Heart right ventricle (tissue), 16 donors: Measurements from ENCODE around the gene ATG10. TPM values are rescaled to one million over a fixed set of nuclear protein-coding genes. Genes with fewer than 3 reads are reported as not detected.

Experiments
- ATAC-seq, 8 donors: fragments of 200-7000 bp; cut with Tn5 transposase; one replicate each; pipeline ENCODE4 v1.9.1; 2020; ENCODE audit warnings: mild to moderate bottlenecking in 8 of 8, moderate library complexity in 8 of 8, moderate number of reproducible peaks in 1 of 8
- DNase-seq, 2 donors: peaks; one replicate each; pipeline ENCODE4 v3.0.0-alpha.2; 2020
- H3K27ac ChIP-seq, 10 donors: fragments of 200-600 bp; sonication (generic) in 2 of 10; one replicate each; pipeline versions ENCODE4 v1.5.0 to v1.8.0; 2020 to 2022; ENCODE audit warnings: mild to moderate bottlenecking in 3 of 10
- H3K27me3 ChIP-seq, 7 donors: fragments of 200-600 bp; one replicate each; pipeline ENCODE4 v1.8.0; 2021 to 2022; ENCODE audit warnings: mild to moderate bottlenecking in 2 of 7
- H3K36me3 ChIP-seq, 9 donors: fragments of 200-600 bp; sonication (generic) in 1 of 9; one replicate each; pipeline versions ENCODE4 v1.5.0 to v1.8.0; 2020 to 2022; ENCODE audit warnings: mild to moderate bottlenecking in 2 of 9
- H3K4me1 ChIP-seq, 9 donors: fragments of 200-600 bp; sonication (generic) in 1 of 9; one replicate each; pipeline versions ENCODE4 v1.5.0 to v1.8.0; 2020 to 2022; ENCODE audit warnings: mild to moderate bottlenecking in 4 of 9
- H3K4me3 ChIP-seq, 10 donors: fragments of 200-600 bp; sonication (generic) in 2 of 10; one replicate each; pipeline versions ENCODE4 v1.5.0 to v1.8.0; 2020 to 2022; ENCODE audit warnings: mild to moderate bottlenecking in 7 of 10, moderate library complexity in 2 of 10
- H3K9me3 ChIP-seq, 11 donors: fragments of 200-600 bp in 10 of 11; sonication (generic) in 2 of 11; one replicate each; pipeline versions ENCODE4 v1.5.0 to v1.8.0; 2013 to 2022; ENCODE audit warnings: mild to moderate bottlenecking in 2 of 11, control low read depth in 1 of 11, moderate library complexity in 1 of 11
- CTCF ChIP-seq, 9 donors: fragments of 200-600 bp; sonication (generic) in 2 of 9; IDR thresholded peaks; one replicate each; pipeline versions ENCODE4 v1.5.0 to v1.8.0; 2021 to 2022; ENCODE audit warnings: antibody characterized with exemption in 9 of 9, mild to moderate bottlenecking in 5 of 9, moderate library complexity in 1 of 9
- WGBS, 2 donors: extraction: QIAGEN DNeasy Blood & Tissue Kit; methylation state at CpG; one replicate each; pipeline ENCODE4 v1.1.7; 2013; ENCODE audit warnings: inconsistent platforms in 1 of 2; 5-methylcytosine and 5-hydroxymethylcytosine counted together
- intact Hi-C, 10 donors: fragments of 100-400 bp; cut with DNase I; formaldehyde crosslinking; loops; one replicate each; pipeline versions ENCODE4 v1.11.1 to v1.14.2; 2022
- polyA plus RNA-seq, 2 donors: library from polyadenylated mRNA; stranded (reverse); fragments of 200-250 nt; gene quantifications; one replicate each; pipeline ENCODE4 v1.2.3, GENCODE V29; 2013
- total RNA-seq, 10 donors: library from RNA; stranded (reverse); fragmentation: NEBNext Ultra II Directional in 3 of 10; extraction: Animal tissue kit (Norgen Biotek cat#: 25700) in 3 of 10; gene quantifications; one replicate each; pipeline versions ENCODE4 v1.2.1 to v1.2.4, GENCODE V29; 2021 to 2023
- donor health status: Arrhythmogenic right ventricular cardiomyopathy.
- donor health status: ischemic (EF 13 %, LVEDD 7.1; RV severe dilation, severe dysfunction).
- donor health status: healthy with polysubstance abuse.
- donor health status: DM: no; HTN: yes; CAD: no.
- donor health status: DM: no; HTN: no; CAD: no.
- donor health status: ischemic (EF 25% LVEDD 6.9; RV normal size, moderate dysfunction).
- donor health status: ischemic (EF 25% LVEDD 5.7; RV mildly dilated, moderate dysfunction).
- donor health status: healthy.
- donor health status: DM: yes; HTN: yes; CAD: no.
- donor health status: Ischemic cardiomyopathy.
- donor health status: ischemic (EF 35%, LVEDD 5.7; RV mildly dilated, moderate dysfunction).
- donor health status: nonischemic (EF 11% LVEDD 7.7; RV severe dilation, severe dysfunction).
- donor health status: DM: yes; HTN: yes; CAD: no.
- donor health status: PGD.
- donor health status: ischemic (EF 29% LVEDD 5.4; RV normal size, mild dysfunction).
- donor health status: nonischemic (EF 23%, LVEDD 6.1; RV moderate dilation, normal function).

ATG10 gene
- total and polyA plus RNA-seq, 12 donors, result 4.6 to 8.0 (median 6.3) TPM

GRCh38 chr5:82045554-82046275 is 73.9 kb downstream of the ATG10 start:
- no peak for TF ChIP-seq CTCF (IDR thresholded peaks at IDR 0.05)
- DNase-seq (no peak), ATAC-seq (no peak)
- H3K4me1 ChIP-seq, result peaks cover 0 to 16% (median 0%) of the 10 kb centered on the region in 9 donors
- H3K36me3 ChIP-seq, result no peaks in the 10 kb centered on the region
- H3K4me3 ChIP-seq, result no peak overlapping the region
- intact Hi-C loops, result no loop called here
- H3K27me3 ChIP-seq, result no peaks in the 10 kb centered on the region
- WGBS, 2 donors, result 52 to 69% methylated on average over 3 of the region's 3 CpGs
- H3K27ac ChIP-seq, result no peak overlapping the region
- peaks cover 0 to 11% (median 0%) of the 10 kb centered on the region in 11 donors for H3K9me3 ChIP-seq

GRCh38 chr5:82046276-82046647 is 74.4 kb downstream of the ATG10 start:
- no peak for ATAC-seq
- no peak for DNase-seq
- Histone ChIP-seq H3K9me3 (peaks cover 0 to 11% (median 0%) of the 10 kb centered on the region in 11 donors), H3K27me3 (no peaks in the 10 kb centered on the region), H3K27ac (no peak overlapping the region), H3K36me3 (no peaks in the 10 kb centered on the region), H3K4me3 (no peak overlapping the region), H3K4me1 (peaks cover 0 to 16% (median 0%) of the 10 kb centered on the region in 9 donors)
- 73 to 76% methylated on average over 2 of the region's 2 CpGs for WGBS, 2 donors
- no peak for TF ChIP-seq CTCF (IDR thresholded peaks at IDR 0.05)
- intact Hi-C loops, result no loop called here

GRCh38 chr5:82050955-82051354 is 79.1 kb downstream of the ATG10 start:
- WGBS, 2 donors, result 94 to 97% methylated on average over 4 of the region's 4 CpGs

GRCh38 chr5:82054004-82054710 is 82.3 kb downstream of the ATG10 start:
- no peak overlapping the region for H3K4me3 ChIP-seq
- no peaks in the 10 kb centered on the region for H3K27me3 ChIP-seq
- ATAC-seq (no peak), DNase-seq (no peak)
- 87 to 89% methylated on average over 3 of the region's 3 CpGs for WGBS, 2 donors
- H3K9me3 ChIP-seq, result no peaks in the 10 kb centered on the region
- no peak overlapping the region for H3K27ac ChIP-seq
- H3K36me3 ChIP-seq, result no peaks in the 10 kb centered on the region
- no peaks in the 10 kb centered on the region for H3K4me1 ChIP-seq
- intact Hi-C loops, result no loop called here
- TF ChIP-seq CTCF (IDR thresholded peaks at IDR 0.05), result no peak

More at GRCh38 chr5:82050955-82051354, 79.1 kb downstream of the ATG10 start:
- no peak for TF ChIP-seq CTCF (IDR thresholded peaks at IDR 0.05)
- Histone ChIP-seq H3K27me3 (no peaks in the 10 kb centered on the region), H3K36me3 (no peaks in the 10 kb centered on the region), H3K27ac (no peak overlapping the region), H3K4me1 (peaks cover 0 to 7% (median 0%) of the 10 kb centered on the region in 9 donors), H3K4me3 (no peak overlapping the region), H3K9me3 (no peaks in the 10 kb centered on the region)
- ATAC-seq, result no peak
- intact Hi-C loops, result no loop called here
- DNase-seq, result no peak
